ENCODE results near the gene DYNLT4. TPM values are rescaled to one million over a fixed set of nuclear protein-coding genes. Genes with fewer than 3 reads are reported as not detected.

The DYNLT4 gene
- total and polyA plus RNA-seq, 2 of the 13 experiments (the other 11 are each of a cell fraction or from before 2014, with no cell fraction given) = 0.77 TPM; not detected in 1

GRCh38 chr1:44842862-44843655 lies 35.9 kb upstream of the DYNLT4 start, which contains the start of gene PTCH2 (continued):
- TF ChIP-seq ZHX2 (IDR thresholded peaks at IDR 0.05; ENCODE audit: low read depth) = no peak
- TF ChIP-seq ZHX2 (CRISPR knock-in tag; IDR thresholded peaks at IDR 0.05; ENCODE audit: borderline replicate concordance) = no peak
- TF ChIP-seq ZNF691 (CRISPR knock-in tag; IDR thresholded peaks at IDR 0.05; ENCODE audit: borderline replicate concordance, low read depth) = 0 out of 2 replicates have a peak, but pooled peaks have one; percentile 43
- TF ChIP-seq ZNF263 (CRISPR knock-in tag; IDR thresholded peaks at IDR 0.05) = 0 out of 2 replicates have a peak, but pooled peaks have one; percentile 58
- TF ChIP-seq SMAD9 (CRISPR knock-in tag; IDR thresholded peaks at IDR 0.05) = no peak
- TF ChIP-seq ZNF501 (CRISPR knock-in tag; IDR thresholded peaks at IDR 0.05) = peak; percentile 48; the same call in 1 of the 2 replicates
- no peak for TF ChIP-seq ZNF513 (CRISPR knock-in tag; conservative IDR thresholded peaks at IDR 0.05)
- TF ChIP-seq ZNF326 (CRISPR knock-in tag; IDR thresholded peaks at IDR 0.05; ENCODE audit: borderline replicate concordance) = no peak
- no peak; the same call in 1 of the 2 replicates for TF ChIP-seq YEATS4 (CRISPR knock-in tag; IDR thresholded peaks at IDR 0.05; ENCODE audit: borderline replicate concordance)
- TF ChIP-seq TRAFD1 (CRISPR knock-in tag; IDR thresholded peaks at IDR 0.05; ENCODE audit: borderline replicate concordance) = no peak
- no peak for TF ChIP-seq KLF15 (CRISPR knock-in tag; IDR thresholded peaks at IDR 0.05; ENCODE audit: borderline replicate concordance)
- TF ChIP-seq CENPBD1 (CRISPR knock-in tag; IDR thresholded peaks at IDR 0.05; ENCODE audit: borderline replicate concordance, low read depth) = no peak
- TF ChIP-seq SYNCRIP (IDR thresholded peaks at IDR 0.05; ENCODE audit: insufficient read depth, low read depth, low read length) = no peak
- no peak for TF ChIP-seq FOXO4 (CRISPR knock-in tag; conservative IDR thresholded peaks at IDR 0.05)
- TF ChIP-seq ZFP41 (CRISPR knock-in tag; IDR thresholded peaks at IDR 0.05; ENCODE audit: borderline replicate concordance) = no peak
